ENCODE results near the gene ESPNL.

DNA sequence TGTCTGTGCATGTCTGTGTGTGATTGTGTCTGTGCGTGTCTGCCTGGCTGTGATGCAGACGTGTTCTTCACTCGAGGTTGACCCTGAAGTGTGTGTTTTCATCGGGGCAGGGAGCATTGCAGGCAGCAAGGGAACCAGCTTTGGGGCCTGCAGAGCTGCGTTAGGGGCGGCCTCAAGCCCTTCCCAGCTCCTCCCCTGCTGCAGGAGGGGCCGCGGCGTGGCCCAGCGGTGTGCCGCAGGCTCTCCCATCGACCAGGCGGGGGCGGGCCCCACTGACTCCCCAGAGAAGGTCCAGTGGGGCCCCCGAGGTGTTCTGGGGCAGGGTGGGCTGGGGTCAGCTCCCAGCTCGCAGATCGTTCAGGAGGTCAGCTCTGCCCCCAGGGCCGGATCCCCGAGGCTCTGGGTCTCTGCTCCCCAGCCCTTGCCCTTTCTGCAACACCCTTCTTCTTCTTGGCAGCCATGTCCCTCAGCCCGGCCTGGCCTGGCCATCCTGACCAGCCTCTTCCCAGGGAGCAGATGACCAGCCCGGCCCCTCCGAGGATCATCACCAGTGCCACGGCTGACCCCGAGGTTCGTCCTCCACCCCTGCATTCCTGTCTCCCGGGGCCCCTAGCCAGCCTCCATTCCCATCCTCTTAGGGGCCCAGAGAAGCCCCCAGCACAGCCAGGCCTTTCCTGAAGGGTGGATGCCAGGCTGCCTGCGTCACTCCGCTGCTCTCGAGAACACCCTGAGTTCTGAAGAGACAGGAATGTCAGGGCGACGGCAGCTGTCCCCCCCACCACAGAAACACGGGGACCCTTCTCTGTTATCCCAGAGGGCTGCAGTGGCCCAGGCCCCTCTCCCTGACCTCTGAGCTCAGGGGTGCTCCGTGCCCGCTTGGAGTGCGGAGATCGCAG is 27.3 kb downstream of the ESPNL start:
- TF ChIP-seq CTCF (conservative IDR thresholded peaks at IDR 0.05) (no peak), ZFX (IDR thresholded peaks at IDR 0.05) (no peak)
